Measurements from ENCODE around the gene MAP6D1. TPM values are rescaled to one million over a fixed set of nuclear protein-coding genes. Genes with fewer than 3 reads are reported as not detected.

MAP6D1 gene
- total RNA-seq, 1 donor from 2014 or later: 1.9 TPM

GRCh38 chr3:183818041-183818620, 7.2 kb downstream of the MAP6D1 start:
- Mint-ChIP-seq H3K27ac (no peak overlapping the region), H3K36me3 (ENCODE audit: low read depth) (peaks cover 15% of the 10 kb centered on the region), H3K4me1 (no peaks in the 10 kb centered on the region), H3K27me3 (no peaks in the 10 kb centered on the region), H3K4me3 (no peak overlapping the region), H3K9me3 (no peaks in the 10 kb centered on the region)
- TF ChIP-seq CTCF (IDR thresholded peaks at IDR 0.05): no peak
- ChIA-PET POLR2A (no interaction called here), CTCF (no interaction called here)
- ATAC-seq (ENCODE audit: low read depth) (no peak), DNase-seq (no peak)
- intact Hi-C loops (cut with micrococcal nuclease): no loop called here

DNA sequence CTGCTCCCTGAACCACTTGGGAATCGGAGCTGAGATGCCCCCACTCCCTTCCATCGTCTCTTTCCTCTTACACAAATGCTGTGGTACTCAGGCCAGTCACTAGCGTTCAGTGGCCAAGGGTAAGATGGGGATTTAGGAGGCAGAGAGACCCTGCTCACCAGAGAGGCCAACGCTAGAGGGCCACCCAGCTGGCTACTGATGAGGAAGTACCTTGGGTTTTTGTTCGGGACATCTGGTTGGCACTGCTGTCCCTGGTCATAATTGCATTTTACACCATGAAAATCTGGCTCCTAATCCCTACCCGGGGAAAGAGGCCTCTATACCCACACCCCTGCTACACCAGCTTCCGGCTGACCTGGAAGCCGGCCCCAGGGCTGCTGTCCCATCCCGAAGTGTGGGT, 7.7 kb downstream of the MAP6D1 start:
- intact Hi-C loops (cut with micrococcal nuclease): no loop called here
- Mint-ChIP-seq H3K27me3 (no peaks in the 10 kb centered on the region), H3K4me1 (no peaks in the 10 kb centered on the region), H3K27ac (no peak overlapping the region), H3K9me3 (no peaks in the 10 kb centered on the region), H3K36me3 (ENCODE audit: low read depth) (peaks cover 20% of the 10 kb centered on the region), H3K4me3 (no peak overlapping the region)
- DNase-seq: no peak
- POLR2A ChIA-PET: no interaction called here
- CTCF ChIA-PET: no interaction called here
- ATAC-seq (ENCODE audit: low read depth): no peak
- no peak for TF ChIP-seq CTCF (IDR thresholded peaks at IDR 0.05)

- no peak overlapping the region for H3K4me3 Mint-ChIP-seq
- CTCF ChIA-PET: no interaction called here
- ATAC-seq (ENCODE audit: low read depth) (no peak), DNase-seq (no peak)
- intact Hi-C loops (cut with micrococcal nuclease): no loop called here
- TF ChIP-seq CTCF (IDR thresholded peaks at IDR 0.05): no peak
- no peaks in the 10 kb centered on the region for H3K9me3 Mint-ChIP-seq
- POLR2A ChIA-PET: no interaction called here
- H3K36me3 Mint-ChIP-seq (ENCODE audit: low read depth): peaks cover 23% of the 10 kb centered on the region
- H3K27me3 Mint-ChIP-seq: no peaks in the 10 kb centered on the region
- no peak overlapping the region for H3K27ac Mint-ChIP-seq
- no peaks in the 10 kb centered on the region for H3K4me1 Mint-ChIP-seq
Observed at GRCh38 chr3:183816681-183817510, 8.5 kb downstream of the MAP6D1 start.

DNA sequence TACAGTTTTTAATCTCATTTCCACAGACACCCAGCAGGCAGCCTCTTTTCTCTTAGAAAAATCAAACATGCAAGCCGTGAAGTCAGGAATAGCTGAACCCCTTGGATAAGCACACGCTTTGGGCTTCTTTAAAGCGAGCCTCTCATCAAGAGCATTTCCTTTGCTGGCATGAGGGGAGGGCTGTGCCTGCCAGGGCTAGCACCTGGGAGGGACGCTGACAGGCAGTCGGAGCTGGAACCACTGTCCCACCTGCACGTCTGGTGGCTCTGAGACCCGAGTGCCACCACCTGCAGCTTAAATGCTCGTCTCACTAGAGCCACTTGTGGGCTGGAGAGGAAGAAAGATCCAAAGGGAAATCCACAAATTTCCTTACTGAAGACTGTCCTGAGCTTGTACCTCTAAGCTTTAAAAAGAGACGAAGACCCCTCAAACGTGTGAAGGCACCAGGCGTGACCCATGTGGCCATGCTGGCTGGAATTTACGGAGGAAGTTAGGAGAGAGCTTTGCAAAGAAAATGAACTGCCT, 9.4 kb downstream of the MAP6D1 start:
- ATAC-seq (ENCODE audit: low read depth) (no peak), DNase-seq (no peak)
- Mint-ChIP-seq H3K27ac (no peak overlapping the region), H3K4me1 (no peaks in the 10 kb centered on the region), H3K36me3 (ENCODE audit: low read depth) (peaks cover 31% of the 10 kb centered on the region), H3K9me3 (no peaks in the 10 kb centered on the region), H3K4me3 (no peak overlapping the region), H3K27me3 (no peaks in the 10 kb centered on the region)
- no peak for TF ChIP-seq CTCF (IDR thresholded peaks at IDR 0.05)
- intact Hi-C loops (cut with micrococcal nuclease): no loop called here
- POLR2A ChIA-PET: no interaction called here
- CTCF ChIA-PET: no interaction called here

- POLR2A ChIA-PET: no interaction called here
- no peak for ATAC-seq (ENCODE audit: low read depth)
- CTCF ChIA-PET: no interaction called here
- intact Hi-C loops (cut with micrococcal nuclease): no loop called here
- peaks cover 35% of the 10 kb centered on the region for H3K36me3 Mint-ChIP-seq (ENCODE audit: low read depth)
- H3K27me3 Mint-ChIP-seq: no peaks in the 10 kb centered on the region
- no peak overlapping the region for H3K27ac Mint-ChIP-seq
- H3K4me3 Mint-ChIP-seq: no peak overlapping the region
- TF ChIP-seq CTCF (IDR thresholded peaks at IDR 0.05): no peak
- no peaks in the 10 kb centered on the region for H3K4me1 Mint-ChIP-seq
- no peak for DNase-seq
- no peaks in the 10 kb centered on the region for H3K9me3 Mint-ChIP-seq
Observed at GRCh38 chr3:183815563-183815940, 9.8 kb downstream of the MAP6D1 start.

All from activated B cell treated with CpG ODN at 0.5 μM for 24 hours (primary cell).